PC-9 (cell line): Measurements from ENCODE around the gene NMRAL1. TPM values are rescaled to one million over a fixed set of nuclear protein-coding genes. Genes with fewer than 3 reads are reported as not detected.

ENCODE experiments used
- BruUV-seq: library from RNA; stranded (reverse); fragments of 400-500 nt; replicated peaks from 2 replicates; lab custom pipeline; 2021; lab: Mats Ljungman, UMichigan
- CTCF ChIA-PET: fragments of 300-600 bp; sonication (Branson Sonifier 250); formaldehyde crosslinking; loops from one replicate; lab custom pipeline; 2022; ENCODE audit warnings: antibody characterized with exemption; lab: Charles Lee
- POLR2A ChIA-PET: fragments of 300-600 bp; sonication (Branson Sonifier 250); formaldehyde crosslinking; loops from one replicate; lab custom pipeline; 2022; ENCODE audit warnings: antibody characterized with exemption; ENCODE audit not compliant: unreplicated experiment; lab: Charles Lee
- DNase-seq, 2 experiments: peaks; one replicate each; pipeline versions ENCODE4 v3.0.0 to v3.0.0-alpha.2; 2015 to 2022; ENCODE audit warnings: mixed read lengths in 1 of 2
- H2AFZ ChIP-seq: fragments of 200-600 bp; sonication (generic); 2 replicates; pipeline ENCODE4 v1.8.1; 2017; ENCODE audit warnings: antibody characterized with exemption
- H3F3A ChIP-seq: fragments of 200-600 bp; sonication (generic); 2 replicates; pipeline ENCODE4 v1.8.1; 2017; ENCODE audit warnings: antibody characterized with exemption, mild to moderate bottlenecking, low read depth; ENCODE audit not compliant: insufficient read depth
- H3K27ac ChIP-seq: fragments of 200-600 bp; sonication (generic); 2 replicates; pipeline ENCODE4 v1.6.1; 2016; ENCODE audit warnings: mixed run types
- H3K27me3 ChIP-seq: fragments of 200-600 bp; sonication (generic); 2 replicates; pipeline ENCODE4 v1.6.1; 2016; ENCODE audit warnings: low read depth, mixed run types; ENCODE audit not compliant: insufficient read depth
- H3K36me3 ChIP-seq: fragments of 200-600 bp; sonication (generic); 2 replicates; pipeline ENCODE4 v1.6.1; 2016; ENCODE audit warnings: low read depth, mixed run types
- H3K4me1 ChIP-seq: fragments of 200-600 bp; sonication (generic); replicated peaks from 2 replicates; pipeline ENCODE4 v1.6.1; 2016; ENCODE audit warnings: mixed run types; ENCODE audit not compliant: insufficient read depth
- H3K4me2 ChIP-seq: fragments of 200-600 bp; sonication (generic); 2 replicates; pipeline ENCODE4 v1.6.1; 2017; ENCODE audit warnings: mixed run types
- H3K4me3 ChIP-seq: fragments of 200-600 bp; sonication (generic); 2 replicates; pipeline ENCODE4 v1.6.1; 2016; ENCODE audit warnings: mixed run types
- H3K79me2 ChIP-seq: fragments of 200-600 bp; sonication (generic); 2 replicates; pipeline ENCODE4 v1.6.1; 2017; ENCODE audit warnings: low read depth, mixed run types
- H3K9me2 ChIP-seq: fragments of 200-600 bp; sonication (generic); 2 replicates; pipeline ENCODE4 v1.8.1; 2017; ENCODE audit warnings: mild to moderate bottlenecking; ENCODE audit not compliant: insufficient read depth
- H3K9me3 ChIP-seq: fragments of 200-600 bp; sonication (generic); 2 replicates; pipeline ENCODE4 v1.8.1; 2016; ENCODE audit warnings: low read depth; ENCODE audit not compliant: insufficient read depth
- H4K20me1 ChIP-seq: fragments of 200-600 bp; sonication (generic); 2 replicates; pipeline ENCODE4 v1.8.1; 2017; ENCODE audit not compliant: insufficient read depth
- CTCF ChIP-seq: fragments of 200-600 bp; sonication (generic); conservative IDR thresholded peaks from 2 replicates; pipeline ENCODE4 v1.6.1; 2017; ENCODE audit warnings: mixed run types, antibody characterized with exemption, mild to moderate bottlenecking, moderate library complexity
- EZH2 ChIP-seq: fragments of 200-600 bp; sonication (generic); IDR thresholded peaks from 2 replicates; pipeline ENCODE4 v1.8.0; 2017; ENCODE audit warnings: antibody characterized with exemption, low read depth
- intact Hi-C: fragments of 100-400 bp; cut with micrococcal nuclease; formaldehyde crosslinking; loops from one replicate; pipeline ENCODE4 v1.10.0; 2022; ENCODE audit not compliant: unreplicated experiment
- total RNA-seq: library from RNA; stranded (reverse); gene quantifications from 2 replicates; pipeline ENCODE4 v1.2.3, GENCODE V29; 2021

Gene NMRAL1
- total RNA-seq, 1 experiment from 2014 or later: 118 TPM

GRCh38 chr16:4461250-4462085 is 13.0 kb downstream of the NMRAL1 start:
- ChIA-PET CTCF (no interaction called here), POLR2A (no interaction called here)
- Histone ChIP-seq H4K20me1 (peaks cover 26% of the 10 kb centered on the region), H3K27me3 (no peaks in the 10 kb centered on the region), H3K9me3 (no peaks in the 10 kb centered on the region), H3K4me1 (peaks cover 30% of the 10 kb centered on the region), H3F3A (peaks cover 80% of the 10 kb centered on the region), H3K27ac (no peak overlapping the region), H2AFZ (no peak overlapping the region), H3K4me3 (no peak overlapping the region), H3K9me2 (no peaks in the 10 kb centered on the region), H3K4me2 (no peak overlapping the region), H3K79me2 (no peaks in the 10 kb centered on the region), H3K36me3 (peaks cover 4% of the 10 kb centered on the region; the same call in 1 of the 2 replicates)
- intact Hi-C loops: no loop called here
- BruUV-seq: no TSS peak
- no peak for TF ChIP-seq CTCF
- TF ChIP-seq EZH2: no peak
- no peak for DNase-seq

- intact Hi-C loops: no loop called here
- H3K4me1 ChIP-seq: peaks cover 29% of the 10 kb centered on the region
- H3F3A ChIP-seq: peaks cover 80% of the 10 kb centered on the region
- H3K9me3 ChIP-seq: no peaks in the 10 kb centered on the region
- H3K27me3 ChIP-seq: no peaks in the 10 kb centered on the region
- TF ChIP-seq CTCF: no peak
- TF ChIP-seq EZH2: no peak
- no peaks in the 10 kb centered on the region for H3K79me2 ChIP-seq
- H3K27ac ChIP-seq: no peak overlapping the region
- peaks cover 26% of the 10 kb centered on the region for H4K20me1 ChIP-seq
- H3K9me2 ChIP-seq: no peaks in the 10 kb centered on the region
- no peak overlapping the region for H3K4me3 ChIP-seq
- H3K36me3 ChIP-seq: peaks cover 7% of the 10 kb centered on the region; the same call in 1 of the 2 replicates
- BruUV-seq: no TSS peak
- H2AFZ ChIP-seq: no peak overlapping the region
- POLR2A ChIA-PET: no interaction called here
- CTCF ChIA-PET: no interaction called here
- H3K4me2 ChIP-seq: no peak overlapping the region
- DNase-seq: no peak
Measured at GRCh38 chr16:4460936-4461249, 13.5 kb downstream of the NMRAL1 start.

GRCh38 chr16:4455951-4456350 is 18.5 kb downstream of the NMRAL1 start:
- H3F3A ChIP-seq: peaks cover 41% of the 10 kb centered on the region
- H3K9me3 ChIP-seq: no peaks in the 10 kb centered on the region
- H3K4me2 ChIP-seq: no peak overlapping the region
- H2AFZ ChIP-seq: no peak overlapping the region
- no peak overlapping the region for H3K27ac ChIP-seq
- DNase-seq: no peak
- no peak overlapping the region for H3K4me3 ChIP-seq
- no peaks in the 10 kb centered on the region for H3K79me2 ChIP-seq
- ChIA-PET CTCF (no interaction called here), POLR2A (no interaction called here)
- TF ChIP-seq EZH2: no peak
- no peak for TF ChIP-seq CTCF
- peaks cover 7% of the 10 kb centered on the region; the same call in 1 of the 2 replicates for H3K36me3 ChIP-seq
- H3K9me2 ChIP-seq: no peaks in the 10 kb centered on the region
- H4K20me1 ChIP-seq: peaks cover 12% of the 10 kb centered on the region
- intact Hi-C loops: no loop called here
- no peaks in the 10 kb centered on the region for H3K27me3 ChIP-seq
- no peaks in the 10 kb centered on the region; the same call in 1 of the 2 replicates for H3K4me1 ChIP-seq
- BruUV-seq: no TSS peak
